Spleen (tissue), 7 donors: Measurements from ENCODE around the gene TCF20.

ENCODE experiments used
- POLR2A ChIP-seq, 3 donors: fragments of 450-650 bp; IDR thresholded peaks; one replicate each; pipeline ENCODE4 v1.5.1; 2017; ENCODE audit warnings: antibody characterized with exemption in 3 of 3, mild to moderate bottlenecking in 1 of 3
- POLR2AphosphoS5 ChIP-seq, 3 donors: sonication (generic); formaldehyde crosslinking; IDR thresholded peaks; one replicate each; pipeline ENCODE4 v1.5.1; 2017; ENCODE audit warnings: antibody characterized with exemption in 3 of 3
- TF ChIP-seq, protein P1 (sequence below), 11 experiments: fragments of 200-600 bp in 7 of 11; fragments of 450-650 bp in 4 of 11; sonication (generic) in 4 of 11; IDR thresholded peaks in 8 of 11; conservative IDR thresholded peaks in 3 of 11; 1 replicate in 7 of 11; 2 replicates in 4 of 11; pipeline versions ENCODE4 v1.4.0 to v1.8.0; 2016 to 2021; ENCODE audit warnings: antibody characterized with exemption in 11 of 11, inconsistent platforms in 4 of 11, mild to moderate bottlenecking in 1 of 11
- donor health status: DM: no; HTN: no; CAD: no; lungs with moderate emphysema.
- donor health status: DM: no; HTN: no; CAD: no.
- donor health status: DM: no; HTN: no; CAD: no.

DNA sequence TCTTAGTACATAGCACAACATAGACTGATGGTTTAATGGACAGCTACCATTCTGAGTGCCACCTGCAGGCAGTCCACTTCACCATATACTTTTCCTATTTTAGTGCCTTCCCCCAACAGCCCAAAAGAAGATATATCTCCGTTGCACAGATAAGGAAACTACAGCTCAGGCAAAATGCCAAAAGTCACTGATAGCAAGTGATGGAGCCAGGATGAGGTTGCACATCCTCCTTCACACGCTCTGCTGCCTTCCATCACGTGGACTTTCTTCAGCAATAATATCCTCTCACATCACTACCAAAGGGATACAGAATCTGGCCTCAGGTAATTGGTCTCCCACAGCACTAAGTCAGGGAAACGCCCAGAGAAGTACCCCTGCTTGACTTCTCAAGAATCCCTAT lies 7.5 kb downstream of the TCF20 start:
- TF ChIP-seq POLR2AphosphoS5 (IDR thresholded peaks at IDR 0.05), result no peak
- no peak for TF ChIP-seq POLR2A (IDR thresholded peaks at IDR 0.05)
- TF ChIP-seq, protein P1, sequence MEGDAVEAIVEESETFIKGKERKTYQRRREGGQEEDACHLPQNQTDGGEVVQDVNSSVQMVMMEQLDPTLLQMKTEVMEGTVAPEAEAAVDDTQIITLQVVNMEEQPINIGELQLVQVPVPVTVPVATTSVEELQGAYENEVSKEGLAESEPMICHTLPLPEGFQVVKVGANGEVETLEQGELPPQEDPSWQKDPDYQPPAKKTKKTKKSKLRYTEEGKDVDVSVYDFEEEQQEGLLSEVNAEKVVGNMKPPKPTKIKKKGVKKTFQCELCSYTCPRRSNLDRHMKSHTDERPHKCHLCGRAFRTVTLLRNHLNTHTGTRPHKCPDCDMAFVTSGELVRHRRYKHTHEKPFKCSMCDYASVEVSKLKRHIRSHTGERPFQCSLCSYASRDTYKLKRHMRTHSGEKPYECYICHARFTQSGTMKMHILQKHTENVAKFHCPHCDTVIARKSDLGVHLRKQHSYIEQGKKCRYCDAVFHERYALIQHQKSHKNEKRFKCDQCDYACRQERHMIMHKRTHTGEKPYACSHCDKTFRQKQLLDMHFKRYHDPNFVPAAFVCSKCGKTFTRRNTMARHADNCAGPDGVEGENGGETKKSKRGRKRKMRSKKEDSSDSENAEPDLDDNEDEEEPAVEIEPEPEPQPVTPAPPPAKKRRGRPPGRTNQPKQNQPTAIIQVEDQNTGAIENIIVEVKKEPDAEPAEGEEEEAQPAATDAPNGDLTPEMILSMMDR (IDR thresholded peaks at IDR 0.05 in 8 of 11, conservative IDR thresholded peaks at IDR 0.05 in 3 of 11), result no peak
